Ovary (tissue), 3 donors: ENCODE measurements around the gene SPANXN2.

Experiments used
- EP300 ChIP-seq: sonication (generic); formaldehyde crosslinking; IDR thresholded peaks from one replicate; pipeline ENCODE4 v1.6.1; 2017; ENCODE audit warnings: antibody characterized with exemption
- POLR2A ChIP-seq: fragments of 450-650 bp; IDR thresholded peaks from one replicate; pipeline ENCODE4 v1.6.1; 2017; ENCODE audit warnings: antibody characterized with exemption, mild to moderate bottlenecking, moderate library complexity
- TF ChIP-seq, protein P1 (sequence below), 3 donors: fragments of 450-650 bp in 2 of 3; fragments of 200-600 bp in 1 of 3; IDR thresholded peaks; one replicate each; pipeline versions ENCODE4 v1.5.1 to v1.8.0; 2016 to 2022; ENCODE audit warnings: antibody characterized with exemption in 3 of 3, mild to moderate bottlenecking in 1 of 3
- donor health status: DM: no; HTN: no; CAD: no.

DNA sequence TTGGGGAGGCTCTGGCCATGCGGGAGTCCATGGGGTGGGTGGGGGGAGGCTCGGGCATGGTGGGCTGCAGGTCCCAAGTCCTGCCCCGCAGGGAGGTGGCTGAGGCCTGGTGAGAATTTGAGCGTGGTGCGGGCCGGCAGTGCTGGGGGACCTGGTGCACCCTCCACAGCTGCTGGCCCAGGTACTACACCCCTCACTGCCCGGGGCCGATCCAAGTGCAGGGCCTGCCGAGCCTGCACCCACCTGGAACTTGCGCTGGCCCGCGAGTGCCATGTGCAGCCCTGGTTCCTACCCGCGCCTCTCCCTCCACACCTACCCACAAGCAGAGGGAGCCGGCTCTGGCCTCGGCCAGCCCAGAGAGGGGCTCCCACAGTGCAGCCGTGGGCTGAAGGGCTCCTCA lies 5.7 kb upstream of the SPANXN2 start:
- TF ChIP-seq EP300 (no peak), POLR2A (no peak)
- TF ChIP-seq, protein P1, sequence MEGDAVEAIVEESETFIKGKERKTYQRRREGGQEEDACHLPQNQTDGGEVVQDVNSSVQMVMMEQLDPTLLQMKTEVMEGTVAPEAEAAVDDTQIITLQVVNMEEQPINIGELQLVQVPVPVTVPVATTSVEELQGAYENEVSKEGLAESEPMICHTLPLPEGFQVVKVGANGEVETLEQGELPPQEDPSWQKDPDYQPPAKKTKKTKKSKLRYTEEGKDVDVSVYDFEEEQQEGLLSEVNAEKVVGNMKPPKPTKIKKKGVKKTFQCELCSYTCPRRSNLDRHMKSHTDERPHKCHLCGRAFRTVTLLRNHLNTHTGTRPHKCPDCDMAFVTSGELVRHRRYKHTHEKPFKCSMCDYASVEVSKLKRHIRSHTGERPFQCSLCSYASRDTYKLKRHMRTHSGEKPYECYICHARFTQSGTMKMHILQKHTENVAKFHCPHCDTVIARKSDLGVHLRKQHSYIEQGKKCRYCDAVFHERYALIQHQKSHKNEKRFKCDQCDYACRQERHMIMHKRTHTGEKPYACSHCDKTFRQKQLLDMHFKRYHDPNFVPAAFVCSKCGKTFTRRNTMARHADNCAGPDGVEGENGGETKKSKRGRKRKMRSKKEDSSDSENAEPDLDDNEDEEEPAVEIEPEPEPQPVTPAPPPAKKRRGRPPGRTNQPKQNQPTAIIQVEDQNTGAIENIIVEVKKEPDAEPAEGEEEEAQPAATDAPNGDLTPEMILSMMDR (IDR thresholded peaks at IDR 0.05) = no peak
